H1 (cell line): ENCODE results near the gene CST6. TPM values are rescaled to one million over a fixed set of nuclear protein-coding genes. Genes with fewer than 3 reads are reported as not detected.

Source experiments
- TAF1 ChIP-seq: IDR thresholded peaks from 2 replicates; pipeline ENCODE4 v1.6.1; 2011; ENCODE audit warnings: mild to moderate bottlenecking, low read depth, low read length
- polyA plus RNA-seq, 7 experiments: library from polyadenylated mRNA; depleted of rRNA in 3 of 7; stranded (reverse) in 5 of 7; unstranded in 2 of 7; fragments of >200 nt in 5 of 7; fragments of 200-250 nt in 2 of 7; gene quantifications; 1 replicate in 5 of 7; 2 replicates in 1 of 7; 4 replicates in 1 of 7; pipeline versions ENCODE4 v1.2.1 to v1.2.3, GENCODE V29; 2011 to 2013; ENCODE audit warnings: missing spikeins in 2 of 7, mixed read lengths in 2 of 7
- total RNA-seq: library from RNA; stranded (reverse); fragmentation: NEBNext Ultra II Directional; extraction: Animal tissue kit (Norgen Biotek cat#: 25700); gene quantifications from 2 replicates; pipeline ENCODE4 v1.2.1, GENCODE V29; 2021
- TF ChIP-seq, protein P1 (sequence below): fragments of 300-600 bp; sonication (generic); IDR thresholded peaks from 2 replicates; pipeline ENCODE4 v1.7.1; 2012; ENCODE audit warnings: low read length, moderate library complexity, mild to moderate bottlenecking, inconsistent platforms; ENCODE audit not compliant: insufficient replicate concordance

Gene CST6
- total and polyA plus RNA-seq, 2 of the 8 experiments (the other 6 are each of a cell fraction or from before 2014, with no cell fraction given): 1.6 to 7.6 TPM

- TF ChIP-seq, protein P1, sequence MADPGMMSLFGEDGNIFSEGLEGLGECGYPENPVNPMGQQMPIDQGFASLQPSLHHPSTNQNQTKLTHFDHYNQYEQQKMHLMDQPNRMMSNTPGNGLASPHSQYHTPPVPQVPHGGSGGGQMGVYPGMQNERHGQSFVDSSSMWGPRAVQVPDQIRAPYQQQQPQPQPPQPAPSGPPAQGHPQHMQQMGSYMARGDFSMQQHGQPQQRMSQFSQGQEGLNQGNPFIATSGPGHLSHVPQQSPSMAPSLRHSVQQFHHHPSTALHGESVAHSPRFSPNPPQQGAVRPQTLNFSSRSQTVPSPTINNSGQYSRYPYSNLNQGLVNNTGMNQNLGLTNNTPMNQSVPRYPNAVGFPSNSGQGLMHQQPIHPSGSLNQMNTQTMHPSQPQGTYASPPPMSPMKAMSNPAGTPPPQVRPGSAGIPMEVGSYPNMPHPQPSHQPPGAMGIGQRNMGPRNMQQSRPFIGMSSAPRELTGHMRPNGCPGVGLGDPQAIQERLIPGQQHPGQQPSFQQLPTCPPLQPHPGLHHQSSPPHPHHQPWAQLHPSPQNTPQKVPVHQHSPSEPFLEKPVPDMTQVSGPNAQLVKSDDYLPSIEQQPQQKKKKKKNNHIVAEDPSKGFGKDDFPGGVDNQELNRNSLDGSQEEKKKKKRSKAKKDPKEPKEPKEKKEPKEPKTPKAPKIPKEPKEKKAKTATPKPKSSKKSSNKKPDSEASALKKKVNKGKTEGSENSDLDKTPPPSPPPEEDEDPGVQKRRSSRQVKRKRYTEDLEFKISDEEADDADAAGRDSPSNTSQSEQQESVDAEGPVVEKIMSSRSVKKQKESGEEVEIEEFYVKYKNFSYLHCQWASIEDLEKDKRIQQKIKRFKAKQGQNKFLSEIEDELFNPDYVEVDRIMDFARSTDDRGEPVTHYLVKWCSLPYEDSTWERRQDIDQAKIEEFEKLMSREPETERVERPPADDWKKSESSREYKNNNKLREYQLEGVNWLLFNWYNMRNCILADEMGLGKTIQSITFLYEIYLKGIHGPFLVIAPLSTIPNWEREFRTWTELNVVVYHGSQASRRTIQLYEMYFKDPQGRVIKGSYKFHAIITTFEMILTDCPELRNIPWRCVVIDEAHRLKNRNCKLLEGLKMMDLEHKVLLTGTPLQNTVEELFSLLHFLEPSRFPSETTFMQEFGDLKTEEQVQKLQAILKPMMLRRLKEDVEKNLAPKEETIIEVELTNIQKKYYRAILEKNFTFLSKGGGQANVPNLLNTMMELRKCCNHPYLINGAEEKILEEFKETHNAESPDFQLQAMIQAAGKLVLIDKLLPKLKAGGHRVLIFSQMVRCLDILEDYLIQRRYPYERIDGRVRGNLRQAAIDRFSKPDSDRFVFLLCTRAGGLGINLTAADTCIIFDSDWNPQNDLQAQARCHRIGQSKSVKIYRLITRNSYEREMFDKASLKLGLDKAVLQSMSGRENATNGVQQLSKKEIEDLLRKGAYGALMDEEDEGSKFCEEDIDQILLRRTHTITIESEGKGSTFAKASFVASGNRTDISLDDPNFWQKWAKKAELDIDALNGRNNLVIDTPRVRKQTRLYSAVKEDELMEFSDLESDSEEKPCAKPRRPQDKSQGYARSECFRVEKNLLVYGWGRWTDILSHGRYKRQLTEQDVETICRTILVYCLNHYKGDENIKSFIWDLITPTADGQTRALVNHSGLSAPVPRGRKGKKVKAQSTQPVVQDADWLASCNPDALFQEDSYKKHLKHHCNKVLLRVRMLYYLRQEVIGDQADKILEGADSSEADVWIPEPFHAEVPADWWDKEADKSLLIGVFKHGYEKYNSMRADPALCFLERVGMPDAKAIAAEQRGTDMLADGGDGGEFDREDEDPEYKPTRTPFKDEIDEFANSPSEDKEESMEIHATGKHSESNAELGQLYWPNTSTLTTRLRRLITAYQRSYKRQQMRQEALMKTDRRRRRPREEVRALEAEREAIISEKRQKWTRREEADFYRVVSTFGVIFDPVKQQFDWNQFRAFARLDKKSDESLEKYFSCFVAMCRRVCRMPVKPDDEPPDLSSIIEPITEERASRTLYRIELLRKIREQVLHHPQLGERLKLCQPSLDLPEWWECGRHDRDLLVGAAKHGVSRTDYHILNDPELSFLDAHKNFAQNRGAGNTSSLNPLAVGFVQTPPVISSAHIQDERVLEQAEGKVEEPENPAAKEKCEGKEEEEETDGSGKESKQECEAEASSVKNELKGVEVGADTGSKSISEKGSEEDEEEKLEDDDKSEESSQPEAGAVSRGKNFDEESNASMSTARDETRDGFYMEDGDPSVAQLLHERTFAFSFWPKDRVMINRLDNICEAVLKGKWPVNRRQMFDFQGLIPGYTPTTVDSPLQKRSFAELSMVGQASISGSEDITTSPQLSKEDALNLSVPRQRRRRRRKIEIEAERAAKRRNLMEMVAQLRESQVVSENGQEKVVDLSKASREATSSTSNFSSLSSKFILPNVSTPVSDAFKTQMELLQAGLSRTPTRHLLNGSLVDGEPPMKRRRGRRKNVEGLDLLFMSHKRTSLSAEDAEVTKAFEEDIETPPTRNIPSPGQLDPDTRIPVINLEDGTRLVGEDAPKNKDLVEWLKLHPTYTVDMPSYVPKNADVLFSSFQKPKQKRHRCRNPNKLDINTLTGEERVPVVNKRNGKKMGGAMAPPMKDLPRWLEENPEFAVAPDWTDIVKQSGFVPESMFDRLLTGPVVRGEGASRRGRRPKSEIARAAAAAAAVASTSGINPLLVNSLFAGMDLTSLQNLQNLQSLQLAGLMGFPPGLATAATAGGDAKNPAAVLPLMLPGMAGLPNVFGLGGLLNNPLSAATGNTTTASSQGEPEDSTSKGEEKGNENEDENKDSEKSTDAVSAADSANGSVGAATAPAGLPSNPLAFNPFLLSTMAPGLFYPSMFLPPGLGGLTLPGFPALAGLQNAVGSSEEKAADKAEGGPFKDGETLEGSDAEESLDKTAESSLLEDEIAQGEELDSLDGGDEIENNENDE: no peak
- TF ChIP-seq TAF1: no peak
Measured at GRCh38 chr11:66020618-66021357, 9.0 kb downstream of the CST6 start (continued).
